Urinary bladder (tissue), 4 donors: ENCODE data around the gene DEFB129. TPM values are rescaled to one million over a fixed set of nuclear protein-coding genes. Genes with fewer than 3 reads are reported as not detected.
"Not testable (repeated sequence)": the region's sequence is repeated elsewhere in the genome, so short reads cannot be mapped to it uniquely, and the experiment has no call there.

ENCODE experiments used
- DNase-seq: peaks from one replicate; pipeline ENCODE4 v3.0.0-alpha.2; 2015; ENCODE audit errors: extremely low spot score
- H3K27ac ChIP-seq: one replicate; pipeline ENCODE4 v1.5.1; 2013; ENCODE audit warnings: low read depth, mild to moderate bottlenecking, moderate library complexity
- H3K36me3 ChIP-seq: one replicate; pipeline ENCODE4 v1.6.1; 2013; ENCODE audit warnings: mild to moderate bottlenecking, moderate library complexity; ENCODE audit not compliant: insufficient read depth
- H3K4me1 ChIP-seq: one replicate; pipeline ENCODE4 v1.6.1; 2013; ENCODE audit warnings: mild to moderate bottlenecking, moderate library complexity; ENCODE audit not compliant: insufficient read depth
- H3K4me3 ChIP-seq: one replicate; pipeline ENCODE4 v1.5.1; 2013; ENCODE audit warnings: low read depth, low read length
- WGBS: extraction: QIAGEN DNeasy Blood & Tissue Kit; methylation state at CpG from one replicate; pipeline ENCODE4 v1.1.7; 2013; 5-methylcytosine and 5-hydroxymethylcytosine counted together
- polyA plus RNA-seq: library from polyadenylated mRNA; stranded (reverse); fragments of 200-250 nt; gene quantifications from one replicate; pipeline ENCODE4 v1.2.3, GENCODE V29; 2013
- total RNA-seq: library from RNA; depleted of rRNA; stranded (reverse); fragments of >200 nt; gene quantifications from one replicate; pipeline ENCODE4 v1.2.3, GENCODE V29; 2014
- donor health status: healthy with polysubstance abuse.
- donor health status: healthy.

Gene DEFB129, protein sequence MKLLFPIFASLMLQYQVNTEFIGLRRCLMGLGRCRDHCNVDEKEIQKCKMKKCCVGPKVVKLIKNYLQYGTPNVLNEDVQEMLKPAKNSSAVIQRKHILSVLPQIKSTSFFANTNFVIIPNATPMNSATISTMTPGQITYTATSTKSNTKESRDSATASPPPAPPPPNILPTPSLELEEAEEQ
- total RNA-seq: not detected
- not detected for polyA plus RNA-seq

DNA sequence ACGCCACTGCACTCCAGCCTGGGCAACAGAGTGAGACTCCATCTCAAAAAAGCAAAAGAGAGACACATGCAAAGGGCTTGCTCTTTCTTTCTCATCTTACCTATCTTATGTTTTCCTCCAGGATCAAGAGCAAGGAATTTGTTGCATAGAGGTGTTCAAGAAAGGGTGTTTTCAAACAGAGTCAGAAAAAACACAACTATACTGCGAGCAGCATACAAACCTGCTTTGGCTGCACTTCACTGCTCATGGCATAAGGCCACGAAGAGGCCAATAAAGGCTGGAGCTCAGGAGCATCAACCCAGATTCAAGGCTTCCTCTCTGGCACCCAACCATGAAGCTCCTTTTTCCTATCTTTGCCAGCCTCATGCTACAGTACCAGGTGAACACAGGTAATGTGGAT is at the start of gene DEFB129:
TSS of gene DEFB129 (plus strand) at position 301 of the 400 bp plus-strand sequence. CDS start at position 332, 31 bp downstream.
- 79% methylated on average over 3 of the region's 3 CpGs for whole genome bisulfite sequencing
- Histone ChIP-seq H3K4me1 (no peaks in the 10 kb centered on the region), H3K36me3 (no peaks in the 10 kb centered on the region), H3K27ac (no peak within 1 kb of the TSS), H3K4me3 (no peak within 1 kb of the TSS)
- DNase-seq: no peak

DNA sequence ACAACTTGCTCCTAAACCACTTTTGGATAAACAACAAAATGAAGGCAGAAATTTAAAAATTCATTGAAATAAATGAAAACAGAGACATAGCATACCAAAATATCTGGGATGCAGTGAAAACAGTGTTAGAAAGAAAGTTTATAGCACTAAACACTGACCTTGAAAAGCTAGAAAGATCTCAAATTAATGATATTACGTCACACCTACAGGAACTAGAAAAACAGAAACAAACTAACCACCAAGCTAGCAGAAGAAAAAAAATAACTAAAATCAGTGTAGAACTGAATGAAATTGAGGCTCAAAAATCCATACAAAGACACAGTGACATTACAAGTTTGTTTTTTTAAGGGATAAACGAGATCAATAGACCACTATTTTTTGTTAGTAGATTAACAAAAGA is 42.8 kb upstream of the DEFB129 start:
- H3K4me1 ChIP-seq: no peaks in the 10 kb centered on the region
- no peak for DNase-seq
- no peak overlapping the region for H3K27ac ChIP-seq
- H3K4me3 ChIP-seq: no peak overlapping the region
- WGBS: 51% methylated on average over 2 of the region's 2 CpGs
- H3K36me3 ChIP-seq: no peaks in the 10 kb centered on the region

DNA sequence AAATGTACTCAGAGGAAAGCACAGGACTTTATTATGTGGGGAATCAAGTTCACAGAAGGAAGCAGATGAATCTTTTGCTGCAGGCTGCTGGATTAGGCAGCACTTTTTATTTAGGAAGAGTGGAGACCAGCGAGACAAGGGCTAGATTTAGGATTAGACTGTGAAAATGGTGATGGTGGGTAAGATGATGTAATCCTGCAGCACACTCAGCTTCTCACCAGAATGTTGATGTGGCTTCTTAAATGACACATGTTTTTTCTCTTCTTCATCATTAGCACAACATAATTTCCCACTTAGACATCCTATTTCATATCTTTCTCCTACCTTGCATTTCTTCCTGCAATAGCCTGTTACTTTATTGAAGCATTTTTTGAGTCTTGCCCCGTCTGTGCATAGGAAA is 39.3 kb upstream of the DEFB129 start:
- DNase-seq: no peak
- Histone ChIP-seq H3K4me1 (no peaks in the 10 kb centered on the region), H3K36me3 (no peaks in the 10 kb centered on the region), H3K27ac (no peak overlapping the region), H3K4me3 (no peak overlapping the region)
- 56% methylated on average over 2 of the region's 2 CpGs for WGBS

DNA sequence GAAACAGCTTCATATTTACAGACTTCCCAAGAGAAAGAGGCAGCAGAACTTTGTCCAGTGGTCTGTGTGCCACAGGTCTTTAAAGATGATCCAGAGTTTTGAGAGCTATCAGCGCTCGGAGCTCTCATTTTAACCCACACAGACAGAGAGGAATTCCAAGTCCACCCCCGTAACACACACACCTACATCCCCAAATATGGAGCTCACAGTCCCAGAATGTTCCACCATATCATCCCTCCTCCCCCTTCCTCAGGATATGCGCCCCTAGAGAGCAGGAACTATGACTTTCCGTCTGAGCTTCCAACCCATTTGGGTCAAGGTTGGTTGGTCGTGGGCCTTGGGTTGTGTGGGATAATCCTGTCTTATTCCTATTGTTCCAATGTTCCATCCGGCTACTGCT is 37.4 kb upstream of the DEFB129 start, which contains the start of gene DEFB128:
TSS of gene DEFB128 (minus strand) at position 101 of the 400 bp plus-strand sequence. CDS start at position 13, 88 bp downstream.
- Histone ChIP-seq H3K36me3 (no peaks in the 10 kb centered on the region), H3K4me3 (no peak within 1 kb of the TSS), H3K4me1 (no peaks in the 10 kb centered on the region), H3K27ac (no peak within 1 kb of the TSS)
- DNase-seq: no peak
- 63% methylated on average over 7 of the region's 7 CpGs for WGBS

DNA sequence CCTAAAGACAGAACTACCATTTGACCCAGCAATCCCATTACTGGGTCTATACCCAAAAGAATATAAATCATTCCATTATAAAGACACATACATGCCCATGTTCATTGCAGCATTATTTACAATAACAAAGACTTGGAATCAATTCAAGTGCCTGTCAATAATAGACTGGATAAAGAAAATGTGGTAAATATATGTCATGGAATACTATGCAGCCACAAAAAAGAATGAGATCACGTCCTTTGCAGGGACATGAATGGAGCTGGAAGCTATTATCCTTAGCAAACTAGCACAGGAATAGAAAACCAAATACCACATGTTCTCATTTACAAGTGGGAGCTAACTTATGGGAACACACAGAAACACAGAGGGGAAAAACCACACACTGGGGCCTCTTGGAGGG is 28.8 kb upstream of the DEFB129 start:
- no peak for DNase-seq
- 85% methylated on average over 1 of the region's 1 CpG for WGBS
- no peaks in the 10 kb centered on the region for H3K36me3 ChIP-seq

DNA sequence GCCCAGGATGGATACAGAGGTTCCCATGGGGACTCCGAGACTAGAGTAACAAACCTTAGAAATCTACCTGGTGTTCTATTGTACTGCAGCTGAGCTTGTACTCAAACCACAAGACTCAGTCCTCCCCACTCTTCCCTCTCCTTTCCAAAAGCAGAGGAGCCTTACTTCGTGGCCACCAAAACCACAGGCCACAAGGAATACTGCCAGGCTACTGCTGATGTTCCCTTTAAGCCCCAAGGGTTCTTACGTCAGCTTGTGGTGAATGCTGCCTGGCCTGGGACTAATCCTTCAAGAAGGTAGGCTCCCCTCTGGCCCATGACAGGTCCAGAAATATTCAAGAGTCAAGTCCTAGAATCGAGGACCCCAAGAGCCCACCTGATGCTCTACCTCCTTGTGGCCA is 27.1 kb upstream of the DEFB129 start:
- Histone ChIP-seq H3K27ac (no peak overlapping the region), H3K4me3 (no peak overlapping the region), H3K4me1 (no peaks in the 10 kb centered on the region), H3K36me3 (no peaks in the 10 kb centered on the region)
- DNase-seq: no peak
- 61% methylated on average over 4 of the region's 4 CpGs for WGBS

More for the DNA sequence above, 28.8 kb upstream of the DEFB129 start:
- H3K27ac ChIP-seq: no peak overlapping the region
- no peaks in the 10 kb centered on the region for H3K4me1 ChIP-seq
- no peak overlapping the region for H3K4me3 ChIP-seq

DNA sequence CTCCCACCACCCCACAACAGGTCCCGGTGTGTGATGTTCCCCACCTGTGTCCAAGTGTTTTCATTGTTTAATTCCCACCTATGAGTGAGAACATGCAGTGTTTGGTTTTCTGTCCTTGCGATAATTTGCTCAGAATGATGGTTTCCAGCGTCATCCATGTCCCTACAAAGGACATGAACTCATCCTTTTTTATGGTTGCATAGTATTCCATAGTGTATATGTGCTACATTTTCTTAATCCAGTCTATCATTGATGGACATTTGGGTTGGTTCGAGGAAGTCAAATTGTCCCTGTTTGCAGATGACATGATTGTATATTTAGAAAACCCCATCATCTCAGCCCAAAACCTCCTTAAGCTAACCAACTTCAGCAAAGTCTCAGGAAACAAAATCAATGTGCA is 23.4 kb upstream of the DEFB129 start:
- H3K27ac ChIP-seq, H3K4me1 ChIP-seq, DNase-seq, H3K4me3 ChIP-seq, H3K36me3 ChIP-seq: not testable (repeated sequence)
- WGBS: 78% methylated on average over 4 of the region's 4 CpGs

DNA sequence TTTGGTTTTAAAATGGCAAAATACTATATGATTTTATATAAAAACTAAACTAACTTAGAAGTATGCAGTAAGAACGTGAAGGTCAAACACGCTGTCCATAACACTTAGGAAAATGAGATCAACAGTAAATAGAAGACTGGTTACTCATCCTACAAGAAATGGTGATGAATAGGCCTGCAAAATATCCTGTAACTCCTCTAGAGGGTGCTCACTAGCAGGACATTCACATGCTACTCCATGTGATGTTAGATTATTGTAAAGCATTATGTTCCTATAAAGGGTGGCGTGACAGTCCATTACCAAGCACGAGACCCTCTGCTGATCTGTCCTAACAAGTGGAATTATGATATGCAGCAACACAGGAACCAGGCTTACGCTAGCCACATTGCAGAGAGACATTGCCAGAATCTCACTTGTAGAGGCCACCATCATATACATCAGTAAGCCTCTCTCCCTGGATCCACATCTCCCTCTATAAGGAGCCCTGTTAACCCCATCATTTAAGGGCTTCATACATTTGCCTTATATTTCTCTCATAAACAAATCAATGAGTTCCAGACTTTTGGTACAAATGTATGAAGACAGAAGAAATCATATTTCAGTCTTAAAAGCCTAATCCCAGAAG is 18.0 kb upstream of the DEFB129 start:
- H3K4me1 ChIP-seq: no peaks in the 10 kb centered on the region
- H3K4me3 ChIP-seq: no peak overlapping the region
- WGBS: 12% methylated on average over 5 of the region's 5 CpGs
- H3K36me3 ChIP-seq: no peaks in the 10 kb centered on the region
- no peak for DNase-seq
- no peak overlapping the region for H3K27ac ChIP-seq

DNA sequence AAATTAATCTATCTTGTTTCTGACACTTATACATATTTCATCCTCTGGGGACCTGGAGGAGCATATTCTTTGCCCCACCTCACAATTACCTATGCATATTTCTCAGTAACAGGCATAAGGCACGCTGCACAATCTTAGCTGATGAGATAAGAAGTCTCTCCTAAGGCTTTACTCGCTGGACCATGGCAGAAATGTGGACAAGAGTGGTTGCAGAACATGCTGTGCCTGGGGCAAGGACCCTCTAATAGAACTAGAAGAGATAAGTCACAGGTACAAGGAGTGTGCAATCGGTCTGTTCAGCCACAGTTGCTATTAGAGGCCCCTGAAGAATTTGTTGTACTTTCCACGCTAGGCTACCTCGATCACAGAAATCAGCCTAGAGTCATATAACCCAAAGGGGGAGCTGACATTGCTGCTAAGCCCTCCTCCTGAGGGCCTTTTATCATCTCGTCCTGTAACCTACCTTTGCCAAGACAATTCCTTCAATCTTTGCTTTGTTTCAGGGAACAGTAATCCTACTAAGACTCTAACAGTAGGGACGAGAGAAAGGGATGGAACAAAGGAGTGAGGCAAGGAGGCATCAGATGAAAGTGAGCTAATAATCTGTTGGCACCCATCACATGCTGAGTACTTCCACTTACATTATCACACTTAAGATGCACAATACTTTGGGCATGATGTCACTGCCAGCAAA is 16.1 kb upstream of the DEFB129 start:
- H3K4me1 ChIP-seq: no peaks in the 10 kb centered on the region
- no peak overlapping the region for H3K4me3 ChIP-seq
- no peak for DNase-seq
- no peak overlapping the region for H3K27ac ChIP-seq
- no peaks in the 10 kb centered on the region for H3K36me3 ChIP-seq
- WGBS: 39% methylated on average over 7 of the region's 7 CpGs

DNA sequence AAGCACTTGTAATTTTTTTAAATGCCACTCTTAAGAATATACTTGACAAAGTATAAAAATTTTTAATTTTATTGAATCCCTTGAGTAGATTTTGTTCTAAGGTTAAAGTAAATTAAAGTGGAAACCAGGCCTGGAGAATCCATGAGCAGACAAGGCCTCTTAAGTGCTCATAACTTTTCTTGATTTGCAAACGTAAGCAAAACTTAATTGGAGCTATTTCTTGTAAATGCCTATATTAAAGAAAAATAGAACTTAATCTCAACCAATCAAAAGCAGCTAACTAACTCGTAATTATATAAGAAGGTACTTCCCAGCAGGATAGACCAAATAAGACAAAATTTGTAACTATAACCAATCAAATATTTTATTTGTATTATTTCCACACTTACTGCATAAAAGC is 12.7 kb upstream of the DEFB129 start:
- Histone ChIP-seq H3K4me1 (no peaks in the 10 kb centered on the region), H3K27ac (no peak overlapping the region)
- WGBS: 64% methylated on average over 2 of the region's 2 CpGs

DNA sequence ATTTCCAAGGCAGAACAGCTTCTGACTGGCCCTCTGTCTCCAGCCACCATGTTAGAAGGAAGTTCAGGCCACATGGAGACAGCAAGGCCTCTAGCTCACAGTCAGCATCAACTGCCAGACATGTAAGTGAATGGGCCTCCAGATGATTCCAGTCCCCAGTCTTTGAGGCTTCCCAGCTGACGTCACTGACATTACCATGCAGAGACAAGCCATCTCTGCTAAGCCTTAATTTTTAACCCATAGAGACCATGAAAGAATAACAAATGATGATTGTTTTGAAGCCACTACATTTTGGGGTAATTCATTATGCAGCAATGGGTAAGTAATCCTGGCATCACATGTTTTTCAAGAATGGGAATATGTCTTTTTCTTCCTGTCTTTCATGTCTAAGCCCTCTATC is 11.3 kb upstream of the DEFB129 start:
- H3K4me1 ChIP-seq: no peaks in the 10 kb centered on the region
- H3K36me3 ChIP-seq: no peaks in the 10 kb centered on the region
- 49% methylated on average over 1 of the region's 1 CpG for WGBS
- H3K4me3 ChIP-seq: no peak overlapping the region
- DNase-seq: no peak
- H3K27ac ChIP-seq: no peak overlapping the region

More for the DNA sequence above, 12.7 kb upstream of the DEFB129 start:
- H3K36me3 ChIP-seq: no peaks in the 10 kb centered on the region
- no peak for DNase-seq
- H3K4me3 ChIP-seq: no peak overlapping the region

DNA sequence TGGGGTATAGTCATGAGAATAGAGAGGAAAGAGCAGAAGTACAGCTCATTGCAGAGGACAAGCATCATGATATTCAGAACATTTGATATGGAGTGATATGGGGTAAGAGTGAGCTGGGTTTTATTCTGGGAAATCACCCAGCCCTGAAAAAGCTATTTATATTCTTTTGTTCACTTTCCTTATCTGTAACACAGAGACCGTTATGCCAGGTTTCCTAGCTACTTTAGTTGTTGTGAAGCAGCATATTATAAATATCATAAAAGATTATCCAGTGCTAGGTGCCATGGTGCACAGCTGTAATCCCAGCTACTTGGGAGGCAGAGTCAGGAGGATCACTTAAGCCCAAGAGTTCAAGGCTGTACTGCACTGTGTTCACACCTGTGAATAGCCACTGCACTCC is 9.8 kb upstream of the DEFB129 start:
- H3K4me3 ChIP-seq: no peak overlapping the region
- no peaks in the 10 kb centered on the region for H3K36me3 ChIP-seq
- WGBS: 43% methylated on average over 1 of the region's 1 CpG
- H3K27ac ChIP-seq: no peak overlapping the region
- H3K4me1 ChIP-seq: no peaks in the 10 kb centered on the region
- no peak for DNase-seq

DNA sequence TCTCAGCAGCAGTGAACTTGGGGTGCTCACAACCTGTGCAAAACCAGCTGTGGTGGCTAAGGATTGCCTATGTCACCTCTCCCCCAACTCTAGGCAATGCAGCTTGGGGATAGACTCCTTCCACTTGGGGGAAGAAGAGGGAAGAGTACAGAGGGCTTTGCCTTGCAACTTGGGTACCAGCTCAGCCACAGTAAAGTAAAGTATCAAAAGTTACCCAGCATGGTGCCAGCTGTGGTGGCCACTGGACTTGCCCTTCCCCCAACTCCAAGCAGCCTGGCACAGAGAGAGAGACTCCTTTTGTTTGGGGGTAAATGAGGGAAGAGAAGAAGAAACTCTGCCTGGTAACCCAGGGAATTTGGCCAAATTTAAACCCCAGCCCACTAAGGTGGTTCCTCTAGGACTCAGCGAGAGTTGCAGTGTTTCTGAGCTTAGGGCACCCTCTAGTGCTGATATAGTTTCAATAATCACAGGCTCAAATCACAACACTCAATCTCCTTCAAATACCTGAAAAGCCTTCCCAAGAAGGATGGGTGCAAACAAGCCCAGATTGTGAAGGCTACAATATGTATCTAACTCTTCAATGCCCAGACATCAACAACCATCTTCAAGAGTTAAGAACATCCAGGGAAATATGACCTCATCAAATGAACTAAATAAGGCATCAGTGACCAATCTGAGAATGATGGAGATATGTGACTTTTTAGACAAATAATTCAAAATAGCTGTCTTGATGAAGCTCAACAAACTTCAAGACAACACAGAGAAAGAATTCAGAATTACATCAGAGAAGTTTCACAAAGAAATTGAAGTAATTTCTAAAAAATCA is 7.6 kb upstream of the DEFB129 start:
- Histone ChIP-seq H3K4me3 (no peak overlapping the region), H3K36me3 (no peaks in the 10 kb centered on the region), H3K27ac (no peak overlapping the region), H3K4me1 (no peaks in the 10 kb centered on the region)
- WGBS: 2% methylated on average over 1 of the region's 1 CpG
- DNase-seq: no peak
